HG02759 (cell line): Measurements from ENCODE around the gene FOXF1.

Source experiments
- ATAC-seq: cut with Tn5 transposase; IDR thresholded peaks from one replicate; pipeline ENCODE4 v1.9.1; 2021; ENCODE audit warnings: mild to moderate bottlenecking, moderate library complexity; ENCODE audit not compliant: unreplicated experiment

The FOXF1 gene

DNA sequence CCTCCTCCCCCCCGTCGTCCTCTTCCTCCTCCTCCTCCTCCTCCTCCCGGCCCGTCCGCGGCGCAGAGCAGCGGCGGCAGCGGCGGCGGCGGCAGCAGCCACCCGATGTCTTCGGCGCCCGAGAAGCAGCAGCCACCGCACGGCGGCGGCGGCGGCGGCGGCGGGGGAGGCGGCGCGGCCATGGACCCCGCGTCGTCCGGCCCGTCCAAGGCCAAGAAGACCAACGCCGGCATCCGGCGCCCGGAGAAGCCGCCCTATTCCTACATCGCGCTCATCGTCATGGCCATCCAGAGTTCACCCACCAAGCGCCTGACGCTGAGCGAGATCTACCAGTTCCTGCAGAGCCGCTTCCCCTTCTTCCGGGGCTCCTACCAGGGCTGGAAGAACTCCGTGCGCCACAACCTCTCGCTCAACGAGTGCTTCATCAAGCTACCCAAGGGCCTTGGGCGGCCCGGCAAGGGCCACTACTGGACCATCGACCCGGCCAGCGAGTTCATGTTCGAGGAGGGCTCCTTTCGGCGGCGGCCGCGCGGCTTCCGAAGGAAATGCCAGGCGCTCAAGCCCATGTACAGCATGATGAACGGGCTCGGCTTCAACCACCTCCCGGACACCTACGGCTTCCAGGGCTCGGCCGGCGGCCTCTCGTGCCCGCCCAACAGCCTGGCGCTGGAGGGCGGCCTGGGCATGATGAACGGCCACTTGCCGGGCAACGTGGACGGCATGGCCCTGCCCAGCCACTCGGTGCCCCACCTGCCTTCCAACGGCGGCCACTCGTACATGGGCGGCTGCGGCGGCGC lies at the start of gene FOXF1:
Gene FOXF1 (plus strand): TSS at position 63 of the 797 bp plus-strand sequence. CDS start 43 bp downstream, at position 106.
- ATAC-seq = no peak

GRCh38 chr16:86461037-86461436 lies 49.3 kb upstream of the FOXF1 start:
- no peak for ATAC-seq

- ATAC-seq = no peak
Measured at GRCh38 chr16:86462334-86463084, 47.8 kb upstream of the FOXF1 start.

DNA sequence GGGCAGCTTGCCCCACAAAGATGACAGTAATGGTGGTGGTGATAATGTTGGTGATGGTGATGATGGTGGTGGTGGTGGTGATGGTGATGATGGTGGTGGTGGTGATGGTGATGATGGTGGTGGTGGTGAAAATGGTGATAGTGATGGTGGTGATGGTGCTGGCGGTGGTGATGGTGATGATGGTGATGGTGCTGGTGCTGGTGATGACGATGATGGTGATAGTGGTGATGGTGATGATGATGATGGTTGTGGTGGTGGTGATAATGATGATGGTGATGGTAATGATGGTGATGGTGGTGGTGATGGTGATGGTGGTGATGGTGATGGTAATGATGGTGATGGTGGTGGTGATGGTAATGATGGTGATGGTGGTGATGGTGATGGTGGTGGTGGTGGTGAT lies 46.3 kb upstream of the FOXF1 start:
- no peak for ATAC-seq

DNA sequence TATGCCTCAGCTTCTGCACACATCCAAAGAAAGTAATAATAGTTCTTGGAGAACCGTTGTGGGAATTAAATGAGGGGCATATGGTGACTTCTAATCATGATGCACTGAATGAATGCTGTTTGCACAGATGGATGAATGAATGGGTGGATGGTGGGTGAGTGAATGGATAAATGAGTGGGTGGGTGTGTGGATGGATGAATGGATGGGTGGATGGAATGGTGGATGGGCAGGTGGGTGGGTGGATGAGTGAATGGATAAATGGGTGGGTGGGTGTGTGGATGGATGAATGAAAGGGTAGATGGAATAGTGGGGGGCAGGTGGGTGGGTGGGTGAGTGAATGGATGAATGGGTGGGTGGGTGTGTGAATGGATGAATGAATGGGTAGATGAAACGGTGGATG lies 44.9 kb upstream of the FOXF1 start:
- ATAC-seq = no peak

DNA sequence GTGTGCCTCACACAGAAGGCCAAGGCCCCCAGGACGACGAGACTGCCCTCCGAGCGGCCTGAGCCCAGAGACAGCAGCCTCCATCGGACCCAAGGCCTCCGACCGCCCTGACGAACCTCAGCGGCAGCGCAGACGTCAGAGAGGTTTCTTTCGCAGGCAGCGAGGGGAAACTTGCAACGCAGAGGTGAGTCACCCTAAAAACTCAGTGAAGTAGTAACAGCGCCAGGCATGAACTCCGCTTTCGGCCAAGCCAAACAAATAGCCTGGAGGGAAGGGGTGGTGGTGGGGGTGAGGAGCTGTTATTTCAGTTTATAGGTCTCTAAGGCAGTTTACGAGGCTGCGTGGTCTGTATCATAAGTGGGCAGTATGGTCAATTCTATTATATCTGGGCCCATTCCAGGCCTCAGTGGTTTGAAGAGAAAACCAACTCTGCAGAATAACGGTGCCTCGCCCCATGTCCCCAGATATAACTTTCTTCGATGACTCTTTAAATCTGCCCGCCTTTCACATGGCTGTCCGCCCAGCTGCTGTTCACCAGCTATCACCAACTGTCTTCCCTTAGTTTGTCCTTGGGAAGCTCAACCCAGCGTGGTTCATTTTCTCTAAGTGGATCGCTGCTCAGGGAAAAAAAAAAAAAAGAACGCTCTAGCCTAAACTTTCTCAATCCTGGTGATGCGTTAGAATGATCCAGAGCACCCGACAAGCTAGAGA lies 43.5 kb upstream of the FOXF1 start:
- no peak for ATAC-seq

GRCh38 chr16:86467490-86467889 lies 42.8 kb upstream of the FOXF1 start:
- no peak for ATAC-seq

GRCh38 chr16:86470964-86471363 lies 39.4 kb upstream of the FOXF1 start:
- ATAC-seq = no peak

GRCh38 chr16:86471896-86472295 lies 38.4 kb upstream of the FOXF1 start:
- no peak for ATAC-seq

- no peak for ATAC-seq
Measured at GRCh38 chr16:86472366-86472765, 38.0 kb upstream of the FOXF1 start.

DNA sequence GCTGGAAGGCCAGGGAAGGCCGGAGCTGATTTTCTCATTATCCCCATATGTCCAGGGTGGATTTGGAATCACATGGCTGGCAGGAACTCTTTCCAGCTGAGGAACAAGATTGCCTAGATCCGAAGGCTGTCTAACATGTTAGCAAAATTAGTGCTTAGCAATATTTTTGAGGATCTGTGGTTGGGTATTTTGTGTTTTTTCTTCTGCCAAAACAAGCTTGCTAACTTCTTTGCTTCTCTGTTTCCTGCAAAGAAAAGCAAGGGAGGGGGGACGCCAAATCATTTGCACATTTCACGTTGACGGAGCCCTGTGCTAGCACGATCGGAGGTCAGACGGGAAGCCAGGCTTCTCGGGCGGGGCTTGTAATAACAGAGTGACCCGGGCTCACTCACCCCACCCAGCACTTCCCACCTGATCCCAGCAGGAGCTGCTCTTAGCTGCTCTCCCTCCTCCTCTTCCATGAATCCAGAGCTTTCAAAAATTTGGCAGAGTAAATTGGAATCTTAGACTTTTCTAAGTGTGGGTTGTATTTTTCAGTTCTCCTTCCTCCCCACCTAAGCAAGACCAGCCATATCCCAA lies 33.3 kb upstream of the FOXF1 start:
- no peak for ATAC-seq

GRCh38 chr16:86477642-86478041 lies 32.7 kb upstream of the FOXF1 start:
- no peak for ATAC-seq

DNA sequence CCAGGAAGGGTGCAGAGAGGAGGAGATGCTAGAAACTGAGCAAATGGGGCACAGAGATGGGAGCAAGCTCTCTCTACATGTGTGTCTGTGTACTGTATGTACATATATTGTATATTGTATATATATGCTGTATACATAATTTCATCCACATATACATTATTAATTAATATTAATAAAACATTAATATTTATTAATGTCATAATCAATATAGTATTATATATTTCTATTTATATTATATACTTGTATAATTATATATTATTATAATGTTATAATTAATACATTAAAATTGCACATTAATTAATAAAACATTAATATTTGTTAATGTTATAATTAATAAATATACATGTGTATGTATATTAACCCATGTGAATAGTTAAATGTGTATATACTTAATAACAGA lies 31.5 kb upstream of the FOXF1 start:
- no peak for ATAC-seq

GRCh38 chr16:86479419-86479818 lies 30.9 kb upstream of the FOXF1 start:
- ATAC-seq = no peak

GRCh38 chr16:86480444-86480843 lies 29.9 kb upstream of the FOXF1 start:
- ATAC-seq = no peak

GRCh38 chr16:86481607-86482006 lies 28.7 kb upstream of the FOXF1 start:
- ATAC-seq = no peak

- no peak for ATAC-seq
Measured at GRCh38 chr16:86484240-86484639, 26.1 kb upstream of the FOXF1 start.

GRCh38 chr16:86485746-86486145 lies 24.6 kb upstream of the FOXF1 start:
- no peak for ATAC-seq

GRCh38 chr16:86490859-86491639 lies 19.3 kb upstream of the FOXF1 start:
- ATAC-seq = no peak

GRCh38 chr16:86491640-86492023 lies 18.7 kb upstream of the FOXF1 start:
- ATAC-seq = no peak
